ENCODE results near the gene KCTD7.

- TF ChIP-seq, protein P1, sequence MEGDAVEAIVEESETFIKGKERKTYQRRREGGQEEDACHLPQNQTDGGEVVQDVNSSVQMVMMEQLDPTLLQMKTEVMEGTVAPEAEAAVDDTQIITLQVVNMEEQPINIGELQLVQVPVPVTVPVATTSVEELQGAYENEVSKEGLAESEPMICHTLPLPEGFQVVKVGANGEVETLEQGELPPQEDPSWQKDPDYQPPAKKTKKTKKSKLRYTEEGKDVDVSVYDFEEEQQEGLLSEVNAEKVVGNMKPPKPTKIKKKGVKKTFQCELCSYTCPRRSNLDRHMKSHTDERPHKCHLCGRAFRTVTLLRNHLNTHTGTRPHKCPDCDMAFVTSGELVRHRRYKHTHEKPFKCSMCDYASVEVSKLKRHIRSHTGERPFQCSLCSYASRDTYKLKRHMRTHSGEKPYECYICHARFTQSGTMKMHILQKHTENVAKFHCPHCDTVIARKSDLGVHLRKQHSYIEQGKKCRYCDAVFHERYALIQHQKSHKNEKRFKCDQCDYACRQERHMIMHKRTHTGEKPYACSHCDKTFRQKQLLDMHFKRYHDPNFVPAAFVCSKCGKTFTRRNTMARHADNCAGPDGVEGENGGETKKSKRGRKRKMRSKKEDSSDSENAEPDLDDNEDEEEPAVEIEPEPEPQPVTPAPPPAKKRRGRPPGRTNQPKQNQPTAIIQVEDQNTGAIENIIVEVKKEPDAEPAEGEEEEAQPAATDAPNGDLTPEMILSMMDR (IDR thresholded peaks at IDR 0.05) = no peak
- no peak for TF ChIP-seq POLR2A (IDR thresholded peaks at IDR 0.05)
Measured at GRCh38 chr7:66631471-66631870, 2.8 kb downstream of the KCTD7 start.
